A172 (cell line): ENCODE measurements around the gene ZC3HAV1. TPM values are rescaled to one million over a fixed set of nuclear protein-coding genes. Genes with fewer than 3 reads are reported as not detected.

Experiments
- DNase-seq: peaks from one replicate; pipeline ENCODE4 v3.0.0-alpha.2; 2015; ENCODE audit warnings: low spot score
- total RNA-seq: library from RNA; depleted of rRNA; stranded (reverse); fragments of >200 nt; shearing (Covaris generic); gene quantifications from 2 replicates; pipeline ENCODE4 v1.2.3, GENCODE V29; 2014; rRNA removed

Gene ZC3HAV1
- total RNA-seq, 1 experiment from 2014 or later: 25.4 TPM

DNA sequence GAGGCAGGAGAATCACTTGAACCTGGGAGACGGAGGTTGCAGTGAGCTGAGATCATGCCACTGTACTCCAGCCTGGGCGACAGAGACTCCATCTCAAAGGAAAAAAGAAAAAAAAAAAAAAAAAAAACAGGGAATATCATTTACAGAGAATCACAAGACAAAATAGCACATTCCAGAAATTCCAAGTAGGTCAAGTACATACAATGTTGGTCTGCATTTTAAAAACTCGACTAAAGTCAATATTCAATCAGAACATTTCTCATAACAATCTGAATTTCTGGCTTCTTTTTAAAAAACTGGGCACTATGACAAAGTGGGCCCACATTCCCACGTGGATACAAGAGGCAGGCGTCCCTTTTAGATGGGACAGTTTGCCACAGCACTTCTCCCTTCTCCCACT, 86.4 kb downstream of the ZC3HAV1 start:
- DNase-seq: no peak

DNA sequence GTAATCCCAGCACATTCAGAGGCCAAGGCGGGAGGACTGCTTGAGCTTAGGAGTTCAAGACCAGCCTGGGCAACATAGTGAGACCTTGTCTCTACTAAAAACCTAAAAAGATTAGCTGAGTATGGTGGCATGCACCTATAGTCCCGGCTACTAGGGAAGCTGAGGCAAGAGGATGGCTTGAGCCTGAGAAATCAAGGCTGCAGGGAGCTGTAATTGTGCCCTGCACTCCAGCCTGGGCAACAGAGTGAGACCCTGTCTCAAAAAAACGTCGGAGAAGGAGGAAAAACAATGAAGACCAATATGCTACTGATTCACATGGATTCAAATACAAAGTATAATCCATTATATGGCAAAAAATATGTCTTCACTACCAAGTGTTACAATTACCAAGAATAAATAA, 87.2 kb downstream of the ZC3HAV1 start:
- no peak for DNase-seq

GRCh38 chr7:139018910-139019309, 90.6 kb downstream of the ZC3HAV1 start:
- no peak for DNase-seq

GRCh38 chr7:139016931-139017511, 92.5 kb downstream of the ZC3HAV1 start:
- peak; percentile 67 for DNase-seq

DNA sequence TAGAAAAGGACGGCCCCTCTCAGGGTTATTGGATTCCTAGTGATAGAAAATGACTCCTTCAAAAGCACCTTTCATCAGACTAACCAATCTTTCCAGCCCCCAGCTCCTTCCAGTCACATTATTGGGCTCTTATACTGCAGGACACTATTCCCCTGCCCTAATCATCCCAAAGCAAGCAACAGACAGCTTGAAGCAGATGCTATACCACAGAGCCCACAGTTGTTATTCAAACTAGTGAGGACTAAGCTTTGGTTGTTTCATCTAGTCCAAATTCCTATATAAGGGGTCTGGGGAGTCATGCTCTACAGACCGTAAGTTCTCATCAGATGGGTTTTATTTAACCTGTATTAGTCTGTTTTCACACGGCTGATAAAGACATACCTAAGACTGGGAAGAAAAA, 98.1 kb downstream of the ZC3HAV1 start:
- DNase-seq: no peak

DNA sequence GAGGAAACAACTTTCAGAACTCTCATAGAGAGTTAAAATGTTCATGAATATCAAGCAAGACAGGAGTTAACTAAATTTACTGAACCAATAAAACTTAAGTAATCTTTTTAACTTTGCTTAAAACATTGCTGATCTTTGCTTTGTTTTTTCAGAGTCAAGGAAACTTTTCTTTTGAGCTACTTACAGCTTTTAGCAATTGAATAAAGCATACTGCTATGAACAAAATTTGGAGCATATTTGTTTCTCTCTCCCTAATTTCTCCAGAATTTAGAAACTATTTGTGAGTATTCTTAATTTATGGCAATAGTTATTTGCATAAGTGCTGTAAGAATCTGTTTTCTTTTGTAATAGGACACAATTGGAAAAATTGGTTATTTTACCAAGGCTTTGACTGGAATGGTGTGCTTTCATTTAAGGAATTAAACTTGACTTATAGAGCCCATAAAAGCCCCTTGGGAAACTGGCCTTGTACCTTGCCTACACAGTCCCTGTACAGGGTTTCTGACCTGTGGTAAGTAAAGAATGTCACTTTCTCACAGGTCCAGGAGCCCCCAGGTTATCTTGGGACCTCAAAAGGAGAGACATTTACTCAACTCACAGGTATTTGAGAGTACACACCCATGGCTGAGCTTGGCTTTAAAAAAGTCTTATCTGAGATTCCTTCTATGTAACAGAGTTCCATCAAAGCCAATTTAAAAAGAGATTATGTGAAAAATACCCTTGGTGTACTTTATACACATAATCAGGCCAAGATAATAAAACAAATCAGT, 105.0 kb downstream of the ZC3HAV1 start:
- DNase-seq: no peak

GRCh38 chr7:138999414-138999813, 110.1 kb downstream of the ZC3HAV1 start:
- no peak for DNase-seq

Other genes with a start within 250 kb of the ZC3HAV1 start
- gene KIAA1549, start 128.3 kb downstream of the ZC3HAV1 start, total RNA-seq: 2.2 and 2.4 TPM in 2 replicates
- gene ZC3HAV1L, start 73.7 kb downstream of the ZC3HAV1 start, total RNA-seq: not detected in 2 replicates
- 2.1 and 2.8 TPM in 2 replicates for gene UBN2, start 121.5 kb upstream of the ZC3HAV1 start, total RNA-seq
- gene FMC1, start 231.6 kb upstream of the ZC3HAV1 start, total RNA-seq: 4.9 and 7.5 TPM in 2 replicates